Non-pigmented ciliary epithelial cell (primary cell): Measurements from ENCODE around the gene UBXN11.
A peak's percentile ranks its signal among the peaks of the same experiment; 100 is the strongest.

ENCODE experiments used
- DNase-seq: peaks from one replicate; pipeline ENCODE4 v3.0.0-alpha.2; 2010; ENCODE audit warnings: low read depth

UBXN11 gene

GRCh38 chr1:26268290-26269197 lies 37.9 kb downstream of the UBXN11 start:
- DNase-seq, result no peak

GRCh38 chr1:26265405-26265804 lies 41.0 kb downstream of the UBXN11 start:
- DNase-seq, result no peak

- no peak for DNase-seq
Observed at GRCh38 chr1:26263212-26263611, 43.2 kb downstream of the UBXN11 start.

GRCh38 chr1:26259578-26259977 lies 46.9 kb downstream of the UBXN11 start:
- DNase-seq, result no peak

GRCh38 chr1:26259005-26259404 lies 47.4 kb downstream of the UBXN11 start:
- no peak for DNase-seq

- DNase-seq, result no peak
Observed at GRCh38 chr1:26257222-26257621, 49.2 kb downstream of the UBXN11 start.

- DNase-seq, result no peak
Observed at GRCh38 chr1:26254404-26254803, 52.0 kb downstream of the UBXN11 start.

GRCh38 chr1:26252718-26253117 lies 53.7 kb downstream of the UBXN11 start:
- DNase-seq, result no peak

- DNase-seq, result peak; percentile 32
Observed at GRCh38 chr1:26239936-26240335, 66.5 kb downstream of the UBXN11 start.

- peak; percentile 17 for DNase-seq
Observed at GRCh38 chr1:26237230-26237966, 69.0 kb downstream of the UBXN11 start.

GRCh38 chr1:26234644-26235370 lies 71.6 kb downstream of the UBXN11 start:
- DNase-seq, result no peak

GRCh38 chr1:26233903-26234643 lies 72.4 kb downstream of the UBXN11 start, which contains the start of gene CEP85:
CEP85 (plus strand) TSS chr1:26234200; CDS start chr1:26239784, 5,584 bp downstream.
- peak; percentile 81 for DNase-seq
